Gastrocnemius medialis (tissue), 4 donors: Measurements from ENCODE around the gene GNG11.

Experiments
- POLR2A ChIP-seq, 2 donors: fragments of 450-650 bp; IDR thresholded peaks; one replicate each; pipeline ENCODE4 v1.6.1; 2017; ENCODE audit warnings: antibody characterized with exemption in 2 of 2, mild to moderate bottlenecking in 2 of 2, moderate library complexity in 2 of 2
- TF ChIP-seq, protein P1 (sequence below), 5 experiments: fragments of 450-650 bp in 3 of 5; fragments of 200-600 bp in 2 of 5; sonication (generic) in 2 of 5; IDR thresholded peaks in 4 of 5; conservative IDR thresholded peaks in 1 of 5; 1 replicate in 4 of 5; 2 replicates in 1 of 5; pipeline ENCODE4 v1.5.1; 2016 to 2019; ENCODE audit warnings: antibody characterized with exemption in 5 of 5, mild to moderate bottlenecking in 3 of 5, moderate library complexity in 3 of 5

DNA sequence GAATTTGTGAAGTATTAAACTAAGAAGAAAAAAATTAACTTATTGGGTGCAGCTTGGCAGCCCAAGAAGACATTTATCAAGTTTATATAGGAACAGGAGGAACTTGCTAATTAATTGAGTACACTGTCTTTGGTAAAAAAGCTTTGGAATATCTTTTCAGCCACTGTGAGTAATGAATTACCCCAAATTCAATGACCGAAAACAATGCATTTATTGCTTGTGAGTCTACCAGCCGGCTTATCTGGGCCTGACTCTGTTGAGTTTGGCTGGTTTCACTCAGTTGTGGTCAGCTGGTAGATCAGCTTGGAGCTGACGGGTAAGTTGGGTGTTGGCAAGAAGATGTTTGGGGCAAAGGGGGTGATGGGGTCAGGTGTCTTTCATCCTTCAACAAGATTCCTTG, 11.6 kb downstream of the GNG11 start:
- TF ChIP-seq, protein P1, sequence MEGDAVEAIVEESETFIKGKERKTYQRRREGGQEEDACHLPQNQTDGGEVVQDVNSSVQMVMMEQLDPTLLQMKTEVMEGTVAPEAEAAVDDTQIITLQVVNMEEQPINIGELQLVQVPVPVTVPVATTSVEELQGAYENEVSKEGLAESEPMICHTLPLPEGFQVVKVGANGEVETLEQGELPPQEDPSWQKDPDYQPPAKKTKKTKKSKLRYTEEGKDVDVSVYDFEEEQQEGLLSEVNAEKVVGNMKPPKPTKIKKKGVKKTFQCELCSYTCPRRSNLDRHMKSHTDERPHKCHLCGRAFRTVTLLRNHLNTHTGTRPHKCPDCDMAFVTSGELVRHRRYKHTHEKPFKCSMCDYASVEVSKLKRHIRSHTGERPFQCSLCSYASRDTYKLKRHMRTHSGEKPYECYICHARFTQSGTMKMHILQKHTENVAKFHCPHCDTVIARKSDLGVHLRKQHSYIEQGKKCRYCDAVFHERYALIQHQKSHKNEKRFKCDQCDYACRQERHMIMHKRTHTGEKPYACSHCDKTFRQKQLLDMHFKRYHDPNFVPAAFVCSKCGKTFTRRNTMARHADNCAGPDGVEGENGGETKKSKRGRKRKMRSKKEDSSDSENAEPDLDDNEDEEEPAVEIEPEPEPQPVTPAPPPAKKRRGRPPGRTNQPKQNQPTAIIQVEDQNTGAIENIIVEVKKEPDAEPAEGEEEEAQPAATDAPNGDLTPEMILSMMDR (IDR thresholded peaks at IDR 0.05 in 4 of 5, conservative IDR thresholded peaks at IDR 0.05 in 1 of 5): no peak
- no peak for TF ChIP-seq POLR2A (IDR thresholded peaks at IDR 0.05)
